HepG2 (cell line): ENCODE data around the gene ELF1. TPM values are rescaled to one million over a fixed set of nuclear protein-coding genes. Genes with fewer than 3 reads are reported as not detected.

Source experiments
- CBX2 ChIP-seq, 2 experiments: fragments of 200-600 bp in 1 of 2; sonication (generic); formaldehyde crosslinking in 1 of 2; IDR thresholded peaks; 2 replicates each; pipeline versions ENCODE4 v1.7.0 to v1.8.1; 2018 to 2022; ENCODE audit warnings: low read depth in 2 of 2, low read length in 1 of 2, mild to moderate bottlenecking in 1 of 2, missing genetic modification reagents in 1 of 2
- CREB3 ChIP-seq: sonication (generic); formaldehyde crosslinking; IDR thresholded peaks from 2 replicates; pipeline ENCODE4 v1.5.0; 2020; ENCODE audit warnings: missing genetic modification reagents
- DNMT1 ChIP-seq: sonication (generic); formaldehyde crosslinking; IDR thresholded peaks from 2 replicates; pipeline ENCODE4 v1.5.1; 2020; ENCODE audit warnings: mild to moderate bottlenecking, missing genetic modification reagents
- HHEX ChIP-seq: IDR thresholded peaks from 2 replicates; pipeline ENCODE4 v1.6.1; 2016; ENCODE audit warnings: control low read depth
- HNF1A ChIP-seq, 2 experiments: sonication (generic) in 1 of 2; formaldehyde crosslinking in 1 of 2; IDR thresholded peaks; 2 replicates each; pipeline versions ENCODE4 v1.4.0 to v1.6.1; 2016 to 2020; ENCODE audit warnings: borderline replicate concordance in 1 of 2, low read depth in 1 of 2, mild to moderate bottlenecking in 1 of 2, missing genetic modification reagents in 1 of 2
- KLF6 ChIP-seq: IDR thresholded peaks from 2 replicates; pipeline ENCODE4 v1.8.0; 2016; ENCODE audit warnings: missing biosample characterization, missing genetic modification reagents
- LRRFIP1 ChIP-seq: sonication (generic); formaldehyde crosslinking; conservative IDR thresholded peaks from 2 replicates; pipeline ENCODE4 v1.4.0; 2020; ENCODE audit warnings: missing genetic modification reagents
- NR2F2 ChIP-seq: IDR thresholded peaks from 2 replicates; pipeline ENCODE4 v1.6.1; 2012; ENCODE audit warnings: low read depth, inconsistent platforms, borderline replicate concordance
- POLR2AphosphoS5 ChIP-seq: IDR thresholded peaks from 2 replicates; pipeline ENCODE4 v1.6.1; 2012; ENCODE audit warnings: low read depth, low read length
- SPEN ChIP-seq: sonication (generic); formaldehyde crosslinking; IDR thresholded peaks from 2 replicates; pipeline ENCODE4 v1.5.1; 2020; ENCODE audit warnings: low read depth, mild to moderate bottlenecking, missing genetic modification reagents
- UBTF ChIP-seq: sonication (generic); formaldehyde crosslinking; IDR thresholded peaks from 2 replicates; pipeline ENCODE4 v1.4.0; 2020; ENCODE audit warnings: mild to moderate bottlenecking, missing genetic modification reagents
- ZBTB33 ChIP-seq: sonication (generic); formaldehyde crosslinking; IDR thresholded peaks from 2 replicates; pipeline ENCODE4 v1.4.0; 2020; ENCODE audit warnings: missing genetic modification reagents
- ZNF224 ChIP-seq: sonication (generic); formaldehyde crosslinking; IDR thresholded peaks from 2 replicates; pipeline ENCODE4 v1.5.0; 2020; ENCODE audit warnings: mild to moderate bottlenecking, missing genetic modification reagents
- ZNF251 ChIP-seq: sonication (generic); formaldehyde crosslinking; IDR thresholded peaks from 2 replicates; pipeline ENCODE4 v1.9.0; 2021; ENCODE audit warnings: mild to moderate bottlenecking, missing genetic modification reagents
- ZNF644 ChIP-seq: IDR thresholded peaks from 2 replicates; pipeline ENCODE4 v1.6.1; 2016; ENCODE audit warnings: low read depth
- ZNF782 ChIP-seq: sonication (generic); formaldehyde crosslinking; IDR thresholded peaks from 2 replicates; pipeline ENCODE4 v1.4.0; 2020; ENCODE audit warnings: missing genetic modification reagents, mild to moderate bottlenecking, borderline replicate concordance
- polyA plus RNA-seq, 8 experiments: library from polyadenylated mRNA; depleted of rRNA in 3 of 8; stranded (reverse) in 7 of 8; unstranded in 1 of 8; fragments of >200 nt; fragmentation: Illumina TruSeq in 4 of 8; extraction: Trizol in 4 of 8; gene quantifications; 2 replicates each; pipeline versions ENCODE4 v1.2.1 to v1.2.3, GENCODE V29; 2011 to 2016; ENCODE audit warnings: low read depth in 4 of 8, missing spikeins in 1 of 8, mixed read lengths in 1 of 8; ENCODE audit not compliant: insufficient read depth in 1 of 8
- total RNA-seq, 5 experiments: library from RNA; depleted of rRNA; stranded (reverse); fragments of >200 nt; fragmentation: Illumina TruSeq; extraction: Trizol; gene quantifications; 2 replicates each; pipeline ENCODE4 v1.2.3, GENCODE V29; 2016; ENCODE audit warnings: low read depth in 1 of 5

Gene ELF1
- total and polyA plus RNA-seq, 2 of the 13 experiments (the other 11 are each of a cell fraction or from before 2014, with no cell fraction given) = 24.6 to 71.5 TPM

GRCh38 chr13:40895227-40896184 is 123.6 kb downstream of the ELF1 start (continued):
- TF ChIP-seq UBTF (CRISPR knock-in tag) = no peak
- TF ChIP-seq ZNF644 (CRISPR knock-in tag) = no peak
- TF ChIP-seq ZNF224 (CRISPR knock-in tag) = no peak
- no peak for TF ChIP-seq CREB3 (CRISPR knock-in tag)
- TF ChIP-seq DNMT1 (CRISPR knock-in tag) = no peak
- no peak for TF ChIP-seq ZBTB33 (CRISPR knock-in tag)
- no peak for TF ChIP-seq ZNF251 (CRISPR knock-in tag)
- TF ChIP-seq HHEX = no peak
- no peak for TF ChIP-seq POLR2AphosphoS5
- no peak for TF ChIP-seq LRRFIP1 (CRISPR knock-in tag)
- no peak for TF ChIP-seq NR2F2
- no peak for TF ChIP-seq KLF6 (CRISPR knock-in tag)
- no peak for TF ChIP-seq ZNF782 (CRISPR knock-in tag)
- TF ChIP-seq CBX2 (IDR thresholded peaks at IDR 0.05; ENCODE audit: low read depth, low read length) = no peak
- TF ChIP-seq CBX2 (CRISPR knock-in tag; IDR thresholded peaks at IDR 0.05; ENCODE audit: low read depth) = no peak
- no peak for TF ChIP-seq HNF1A (IDR thresholded peaks at IDR 0.05; ENCODE audit: low read depth)
- TF ChIP-seq HNF1A (CRISPR knock-in tag; IDR thresholded peaks at IDR 0.05; ENCODE audit: borderline replicate concordance) = no peak
- no peak for TF ChIP-seq SPEN (CRISPR knock-in tag)
